GM19372 (cell line): ENCODE results near the gene LRP8.

ENCODE experiments used
- ATAC-seq: cut with Tn5 transposase; IDR thresholded peaks from one replicate; pipeline ENCODE4 v1.9.1; 2021; ENCODE audit warnings: mild to moderate bottlenecking, low read depth, moderate library complexity; ENCODE audit not compliant: unreplicated experiment

LRP8 gene

DNA sequence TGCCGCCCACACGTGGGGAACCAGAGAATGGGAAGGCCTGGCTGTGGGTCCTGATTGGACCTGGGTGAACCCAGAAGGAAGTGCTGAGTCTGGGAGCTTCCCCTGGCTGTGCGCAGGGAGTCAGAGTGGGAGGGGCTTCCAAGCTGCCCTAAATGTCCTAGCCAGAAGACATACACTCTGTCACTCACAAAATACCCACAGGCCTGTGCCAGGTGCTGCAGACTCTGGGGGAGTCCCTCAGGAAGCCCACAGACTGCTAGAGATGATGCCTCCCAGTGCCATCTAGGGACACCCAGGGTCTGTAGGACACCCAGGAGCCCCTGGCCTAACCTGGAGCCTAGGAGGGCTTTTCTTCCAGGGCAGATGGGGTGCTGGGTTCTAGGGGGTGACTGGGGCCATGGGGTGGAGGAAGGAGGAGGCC is 33.7 kb upstream of the LRP8 start:
- no peak for ATAC-seq

DNA sequence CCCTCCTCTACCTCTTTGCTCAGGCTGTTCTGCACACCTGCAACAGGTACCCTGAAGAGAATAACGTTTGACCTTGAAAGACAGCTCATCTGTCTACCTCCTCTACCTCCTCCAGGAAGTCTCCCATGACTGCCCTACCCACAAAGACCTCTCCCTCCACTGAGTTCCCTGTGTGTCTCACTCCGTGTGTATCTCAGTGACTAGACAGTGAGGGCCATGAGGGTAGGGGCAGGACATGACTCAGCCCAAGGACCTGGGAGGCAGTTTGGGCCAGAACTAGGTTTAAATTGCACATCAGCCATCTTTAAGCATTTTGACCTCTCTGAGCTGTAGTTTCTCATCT is 32.0 kb upstream of the LRP8 start:
- no peak for ATAC-seq

GRCh38 chr1:53359225-53359933 is 31.5 kb upstream of the LRP8 start:
- no peak for ATAC-seq

DNA sequence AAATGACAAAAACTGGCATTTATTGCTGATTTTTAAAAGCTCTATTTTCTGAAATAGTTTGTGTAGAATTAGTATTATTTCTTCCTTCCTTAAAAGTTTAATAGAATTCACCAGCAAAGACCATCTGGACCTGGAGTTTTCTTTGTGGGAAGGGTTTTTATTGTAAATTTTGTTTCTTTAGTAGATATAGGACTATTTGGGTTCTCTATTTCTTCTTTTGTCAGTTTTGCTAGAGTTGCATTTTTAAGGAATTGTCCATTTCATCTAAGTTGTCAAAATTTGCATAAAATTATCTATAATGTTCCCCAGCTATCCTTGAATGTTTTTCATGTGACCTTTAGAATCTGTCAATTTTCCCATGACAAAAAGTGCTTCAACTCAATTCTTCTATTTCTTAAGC is 28.8 kb upstream of the LRP8 start:
- no peak for ATAC-seq

DNA sequence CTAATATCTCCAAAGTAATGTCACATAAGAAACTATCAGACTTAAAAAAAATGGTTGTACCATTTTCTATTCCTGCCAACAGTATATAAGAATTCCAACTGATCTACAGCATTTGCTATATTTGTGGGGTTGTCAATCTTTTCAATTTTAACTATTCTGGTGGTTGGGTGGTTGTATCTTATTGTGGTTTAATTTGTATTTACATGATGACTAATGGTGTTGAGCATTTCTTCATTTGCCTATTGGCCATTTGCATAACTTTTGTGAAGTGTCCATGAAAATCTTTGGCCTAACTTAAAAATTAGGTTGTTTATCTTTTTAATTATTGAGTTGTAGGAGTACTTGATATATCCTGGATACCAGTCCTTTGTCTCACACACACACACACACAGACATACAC is 26.2 kb upstream of the LRP8 start:
- no peak for ATAC-seq

DNA sequence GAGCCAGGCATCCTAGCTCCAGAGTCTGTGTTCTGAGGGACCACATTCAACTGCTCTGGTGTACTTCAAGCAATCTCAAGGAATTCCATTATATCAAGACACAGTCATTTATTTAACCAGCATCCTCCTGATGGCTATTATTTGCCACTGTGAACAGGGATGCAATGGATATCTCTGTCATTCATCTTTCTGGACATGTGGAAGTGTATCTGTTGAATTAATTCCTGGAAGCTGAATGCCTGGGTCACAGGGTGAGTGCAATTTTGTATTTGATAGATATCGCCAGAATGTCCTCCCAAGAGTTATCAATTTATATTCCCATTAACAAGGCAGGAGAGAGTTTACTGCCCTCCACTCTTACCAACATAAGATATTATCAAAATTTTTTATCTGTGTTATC is 24.7 kb upstream of the LRP8 start:
- ATAC-seq = no peak

DNA sequence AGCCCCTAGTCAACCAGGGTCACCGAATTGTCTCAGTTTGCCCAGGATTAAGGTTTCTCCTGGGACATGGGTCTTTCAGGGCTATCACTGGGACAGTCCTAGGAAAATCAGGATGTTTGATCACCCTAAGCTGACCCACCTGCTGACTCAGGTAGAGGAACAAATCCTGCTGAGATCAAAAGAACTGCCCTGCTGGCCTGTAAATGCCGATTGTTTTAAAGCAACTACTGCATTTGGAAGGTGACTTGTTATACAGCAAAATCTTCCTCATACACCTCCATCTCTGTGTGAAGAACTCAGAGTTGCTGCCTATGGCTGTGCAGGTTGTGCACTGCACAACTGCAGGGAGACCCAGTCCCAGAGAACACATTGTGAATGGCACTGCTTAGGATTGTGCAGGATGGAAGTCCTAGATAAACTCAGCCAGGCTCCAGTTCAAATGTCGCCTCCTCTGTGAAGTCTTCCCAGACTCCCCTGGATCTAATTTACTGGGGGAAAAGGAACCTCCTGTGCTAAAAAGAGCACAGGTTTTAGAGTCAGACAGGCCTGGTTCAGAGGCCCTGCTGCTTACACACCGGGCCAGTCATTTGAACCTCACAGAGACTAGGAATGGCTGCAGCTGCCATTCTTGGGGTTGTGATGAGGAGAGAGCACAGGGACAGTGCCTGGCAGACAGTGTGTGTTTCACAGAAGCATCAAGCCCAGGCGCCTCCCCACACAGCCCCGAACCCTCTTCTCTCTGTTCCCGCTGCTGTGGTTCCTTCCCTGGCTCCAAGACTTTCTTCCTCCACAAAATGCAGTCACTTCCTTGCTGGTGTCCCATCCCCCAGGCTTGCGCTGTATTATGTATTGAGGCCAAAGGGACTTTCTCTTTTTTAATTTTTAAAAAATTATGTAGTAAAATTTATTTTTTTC is 23.2 kb upstream of the LRP8 start:
- ATAC-seq = no peak

DNA sequence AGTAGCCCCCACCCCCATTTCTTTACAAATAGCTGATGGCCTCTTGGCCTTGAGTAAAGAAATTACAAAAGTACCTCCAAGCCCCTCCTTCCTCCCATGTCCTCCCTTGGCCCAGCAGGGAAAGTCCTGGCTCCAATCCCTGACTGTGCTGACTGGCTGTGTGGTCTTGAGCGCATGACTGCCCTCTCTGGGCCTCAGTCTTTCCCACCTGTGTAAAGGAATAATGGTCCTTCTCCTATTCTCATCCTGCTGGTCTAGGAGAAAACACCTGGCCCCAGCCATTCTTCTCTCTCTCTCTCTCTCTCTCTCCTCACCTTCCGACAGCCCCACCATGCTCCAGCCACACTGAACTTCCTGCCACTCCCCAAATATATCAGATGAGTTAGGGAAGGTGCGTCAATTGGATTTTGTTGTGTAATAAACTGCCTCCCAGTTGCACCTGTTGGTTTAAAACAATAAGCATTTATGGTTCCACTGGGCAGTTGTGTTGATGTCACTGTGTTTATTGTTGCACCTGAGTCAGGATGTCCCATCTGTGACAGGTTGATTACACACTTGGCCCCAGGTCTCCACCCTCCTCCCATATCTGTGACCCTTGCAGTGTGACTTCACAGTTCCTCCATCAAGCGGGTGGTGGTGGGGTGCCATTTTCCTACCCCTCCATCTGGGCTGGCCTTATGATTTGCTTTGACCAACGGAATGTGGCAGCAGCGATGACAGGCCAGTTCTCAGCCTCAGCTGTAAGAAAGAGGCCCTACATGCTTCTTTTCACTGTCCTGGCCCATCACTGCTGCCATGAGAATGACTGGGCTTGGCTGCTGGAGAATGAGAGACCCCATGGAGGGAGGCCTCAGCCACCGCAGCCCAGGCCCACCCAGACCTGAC is 22.3 kb upstream of the LRP8 start:
- ATAC-seq = no peak

GRCh38 chr1:53349369-53349835 is 21.5 kb upstream of the LRP8 start:
- no peak for ATAC-seq

GRCh38 chr1:53348486-53349368 is 20.9 kb upstream of the LRP8 start:
- no peak for ATAC-seq

DNA sequence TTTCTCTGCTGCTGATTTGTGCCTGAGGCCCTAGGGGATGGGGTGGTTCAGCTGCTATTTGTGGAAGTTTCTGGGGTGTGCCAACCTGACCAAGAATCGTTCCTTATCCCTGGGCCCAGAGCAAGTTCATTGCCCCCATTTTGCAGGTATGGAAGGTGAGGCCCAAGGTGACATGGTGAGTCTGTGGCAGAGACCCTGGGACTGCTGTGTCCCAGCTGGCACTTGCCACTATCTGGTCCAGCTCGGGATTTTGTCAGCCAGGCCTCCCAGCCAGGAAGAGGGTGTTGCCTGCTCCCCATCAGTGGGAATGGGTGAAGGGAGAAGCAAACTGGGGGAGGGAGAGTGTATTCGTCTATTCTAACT is 18.9 kb upstream of the LRP8 start:
- no peak for ATAC-seq

DNA sequence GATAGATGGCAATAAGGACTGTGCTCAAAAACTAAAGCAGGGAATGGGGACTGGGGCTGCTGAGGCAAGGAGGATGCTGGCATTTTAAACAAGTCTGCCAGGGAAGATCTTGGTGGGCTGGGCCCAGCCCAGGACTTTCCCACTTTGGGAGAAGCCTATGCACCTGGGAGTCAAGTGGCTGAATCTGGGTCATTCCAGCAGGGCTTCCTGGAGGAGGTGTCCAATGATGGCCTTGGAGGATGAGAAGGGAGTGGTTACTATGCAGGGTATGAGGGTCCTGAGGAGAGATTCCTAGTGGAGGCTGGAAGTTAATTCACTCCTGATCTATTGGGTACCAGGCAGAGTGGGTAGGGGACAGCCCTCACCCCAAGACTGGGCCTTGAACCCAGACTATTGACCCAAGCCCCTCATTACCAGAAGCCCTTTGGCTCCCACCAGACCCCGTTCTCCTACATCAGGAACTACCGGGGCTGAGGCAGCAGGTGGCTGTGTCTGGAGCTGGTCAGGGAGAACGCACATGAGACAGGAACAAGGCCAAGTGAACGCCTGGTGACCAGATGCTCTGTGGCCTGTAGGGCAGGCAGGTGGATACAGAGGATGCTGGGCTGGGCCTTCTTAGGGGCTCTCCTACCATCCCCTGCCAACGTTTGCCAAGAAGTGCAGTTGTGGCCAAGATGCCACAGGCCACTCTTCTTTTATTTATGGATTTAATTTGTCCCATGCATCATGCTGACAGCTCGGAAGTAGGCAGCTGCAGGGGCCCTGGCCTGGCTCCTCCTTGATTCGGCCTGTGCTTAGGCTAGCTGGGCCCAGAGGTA is 18.3 kb upstream of the LRP8 start:
- ATAC-seq = no peak

GRCh38 chr1:53344921-53345838 is 17.3 kb upstream of the LRP8 start:
- peak; percentile 56 for ATAC-seq

DNA sequence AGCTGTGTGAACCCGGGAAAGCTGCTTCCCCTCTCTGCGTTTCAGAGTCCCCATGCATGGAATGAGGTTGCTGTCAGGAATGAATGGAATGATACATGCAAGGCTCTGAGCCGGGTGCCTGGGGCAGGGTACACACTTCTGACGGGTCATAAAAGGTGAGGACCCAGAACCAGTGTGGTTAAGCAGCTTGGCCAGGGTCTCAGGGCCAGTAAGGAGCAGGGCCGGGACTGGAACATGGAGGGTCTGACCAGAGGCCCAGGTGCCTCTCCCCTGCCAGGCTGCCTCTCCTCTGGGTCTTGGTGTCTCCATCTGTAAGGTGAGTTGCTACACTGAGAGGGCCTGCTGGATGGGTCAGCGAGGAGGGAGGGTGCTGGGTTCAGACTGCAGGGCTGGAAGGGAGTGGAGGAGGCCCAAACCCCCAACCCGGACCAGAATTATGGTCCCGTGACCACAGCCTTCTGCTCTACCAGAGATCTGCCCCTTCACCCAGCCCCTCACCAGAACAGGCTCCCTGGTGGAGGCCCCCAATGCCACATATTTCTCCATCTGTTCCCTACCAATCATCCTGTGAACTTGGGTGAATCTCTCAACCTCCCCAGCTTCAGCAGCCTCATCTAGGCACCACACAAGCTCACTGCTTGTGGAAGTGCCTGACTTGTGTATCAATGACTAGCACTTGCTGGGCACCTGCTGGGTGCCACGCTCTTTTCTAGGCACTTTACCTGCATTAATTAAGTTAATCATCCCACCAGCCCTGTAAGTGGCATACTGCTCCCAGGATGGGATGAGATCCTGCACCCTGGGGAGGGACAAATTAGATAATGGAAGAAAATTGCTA is 16.2 kb upstream of the LRP8 start:
- no peak for ATAC-seq

DNA sequence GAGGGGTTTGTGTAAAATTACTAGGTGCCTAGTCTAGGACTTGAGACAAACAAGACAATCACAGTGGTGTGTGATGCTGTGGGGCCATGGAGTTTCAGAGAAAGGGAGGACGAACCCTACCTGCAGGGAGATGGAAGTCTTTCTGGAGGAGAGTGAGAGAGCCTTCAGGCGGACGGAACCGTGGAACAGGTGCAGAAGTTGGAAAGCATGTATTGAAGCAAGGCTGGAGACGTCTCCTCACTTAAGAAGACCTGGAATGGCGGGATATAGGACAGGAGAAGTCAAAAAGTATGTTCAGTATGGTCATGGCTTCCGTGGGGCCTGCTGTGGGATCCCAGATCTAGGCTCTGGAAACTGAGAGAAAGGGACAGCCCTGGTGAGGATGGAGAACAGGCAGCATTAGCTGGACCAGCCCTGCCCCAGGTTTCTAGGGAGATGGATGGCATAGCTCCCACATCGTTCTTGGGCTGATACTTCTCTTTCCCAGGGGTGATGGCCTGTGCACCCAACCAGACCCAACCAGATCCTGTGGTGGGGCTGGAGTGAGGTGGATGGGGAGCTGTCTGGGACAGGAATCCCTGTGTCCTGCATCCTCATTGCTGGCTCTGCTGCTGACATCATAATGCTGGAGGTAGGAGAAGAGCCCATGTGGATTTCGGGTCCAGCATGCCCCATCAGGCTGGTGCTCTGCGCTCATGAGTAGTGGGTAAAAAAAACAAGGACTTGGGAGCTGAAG is 15.0 kb upstream of the LRP8 start:
- no peak for ATAC-seq

DNA sequence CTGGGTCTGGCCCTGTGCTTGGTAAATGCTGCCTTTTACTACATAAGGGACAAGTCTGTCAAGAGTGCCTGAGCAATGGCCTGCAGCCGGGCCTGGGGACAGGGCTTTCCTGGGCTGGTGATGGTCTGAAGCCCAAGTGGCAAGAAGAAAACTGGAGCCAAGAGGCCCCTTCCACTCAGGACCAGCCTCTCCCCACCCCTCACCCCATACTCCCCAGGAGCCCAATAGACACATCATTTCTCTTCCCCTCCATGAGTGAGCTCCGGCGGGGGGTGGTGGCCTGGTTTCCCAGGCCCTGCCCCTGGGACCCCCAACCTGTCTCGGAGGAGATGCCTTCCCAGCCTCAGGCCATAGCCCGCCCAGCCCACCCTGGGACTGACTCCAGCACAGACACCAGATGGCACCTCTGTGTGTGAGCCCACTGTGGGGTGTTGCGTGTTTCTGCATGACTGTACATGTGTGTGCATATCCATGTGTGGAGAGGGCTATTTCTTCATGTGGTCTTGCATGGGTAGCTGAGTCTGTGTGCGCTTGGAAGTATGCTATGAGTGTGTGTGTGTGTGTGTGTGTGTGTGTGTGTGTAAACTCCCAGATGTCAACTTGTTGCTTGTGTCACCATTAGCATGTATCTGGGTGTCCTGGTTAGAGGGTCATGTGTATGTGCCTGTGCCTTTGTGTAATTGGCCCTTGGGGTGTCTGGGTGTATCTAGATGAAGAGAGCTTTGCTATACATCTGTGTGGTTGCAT is 14.3 kb upstream of the LRP8 start:
- ATAC-seq = no peak
